GM21515 (cell line): ENCODE results near the gene TMEM256.

Experiments
- ATAC-seq: cut with Tn5 transposase; IDR thresholded peaks from one replicate; pipeline ENCODE4 v1.9.1; 2021; ENCODE audit not compliant: unreplicated experiment

The TMEM256 gene

GRCh38 chr17:7354262-7354843, 49.5 kb downstream of the TMEM256 start:
- ATAC-seq, result no peak
